Measurements from ENCODE around the gene TPBGL.
A peak's percentile ranks its signal among the peaks of the same experiment; 100 is the strongest.

Gene TPBGL

DNA sequence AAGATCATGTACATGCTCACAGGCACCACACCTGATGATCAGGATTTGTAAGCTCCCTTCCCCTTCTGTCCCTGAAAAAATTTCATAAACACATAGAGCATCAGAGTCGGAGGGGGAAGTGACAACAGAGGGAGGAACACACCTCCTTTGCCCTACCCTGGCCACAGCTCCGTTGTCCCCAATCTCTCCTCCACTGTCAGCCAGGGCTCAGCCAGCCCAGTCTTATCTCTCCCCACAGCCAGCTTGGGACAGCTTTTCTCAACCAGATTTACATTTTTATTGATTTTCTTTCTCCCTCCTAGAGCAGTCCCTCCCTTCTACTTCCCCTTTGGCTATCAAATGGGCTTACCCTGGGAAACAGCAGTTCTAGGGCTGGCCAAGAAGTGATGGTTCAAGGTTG, 32.1 kb upstream of the TPBGL start:
- no peak for DNase-seq (ENCODE audit: low read depth, low spot score)

- no peak for DNase-seq (ENCODE audit: low read depth, low spot score)
Observed at GRCh38 chr11:75212411-75212810, 28.2 kb upstream of the TPBGL start.

DNA sequence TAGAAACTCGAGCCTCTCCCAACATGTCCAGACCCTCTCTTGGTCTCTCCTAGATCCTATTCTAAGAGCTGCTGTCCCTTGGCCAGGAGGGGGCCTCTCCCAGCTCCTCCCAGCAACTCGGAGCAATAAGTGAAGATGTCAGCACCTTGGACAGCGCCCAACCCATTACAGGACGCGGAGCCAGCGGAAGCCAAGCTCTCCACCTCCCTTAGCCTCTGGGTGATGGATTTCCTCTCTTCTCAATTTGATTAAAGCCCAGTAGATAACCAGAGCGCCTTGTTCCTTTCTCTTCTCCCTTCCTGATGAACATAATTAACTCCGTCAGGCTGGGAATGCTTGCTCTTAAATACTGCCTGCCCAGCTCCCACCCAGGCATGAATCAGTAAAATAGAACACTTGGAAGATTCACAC, 26.2 kb upstream of the TPBGL start:
- peak; percentile 51 for DNase-seq (ENCODE audit: low read depth, low spot score)

DNA sequence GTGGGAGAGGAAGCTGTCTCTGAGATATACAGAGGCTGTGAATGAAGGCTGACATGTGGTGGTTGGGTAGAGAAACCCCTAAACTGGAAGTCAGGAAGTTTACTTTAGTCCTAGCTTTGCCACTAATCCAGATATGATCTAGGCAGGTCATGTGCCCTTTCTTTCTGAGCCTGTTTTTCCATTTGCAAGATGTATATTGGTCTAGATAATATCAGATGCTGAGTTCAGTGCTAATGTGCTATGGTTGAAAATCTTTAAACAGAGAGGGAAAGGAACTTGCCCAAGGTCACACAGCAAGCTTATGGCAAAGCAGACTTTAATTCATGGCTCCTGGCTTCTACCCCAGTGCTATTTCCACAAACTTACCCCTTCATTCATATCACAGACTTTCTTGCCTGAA, 25.7 kb upstream of the TPBGL start:
- no peak for DNase-seq (ENCODE audit: low read depth, low spot score)

GRCh38 chr11:75219869-75220268, 20.7 kb upstream of the TPBGL start:
- DNase-seq (ENCODE audit: low read depth, low spot score) = no peak

DNA sequence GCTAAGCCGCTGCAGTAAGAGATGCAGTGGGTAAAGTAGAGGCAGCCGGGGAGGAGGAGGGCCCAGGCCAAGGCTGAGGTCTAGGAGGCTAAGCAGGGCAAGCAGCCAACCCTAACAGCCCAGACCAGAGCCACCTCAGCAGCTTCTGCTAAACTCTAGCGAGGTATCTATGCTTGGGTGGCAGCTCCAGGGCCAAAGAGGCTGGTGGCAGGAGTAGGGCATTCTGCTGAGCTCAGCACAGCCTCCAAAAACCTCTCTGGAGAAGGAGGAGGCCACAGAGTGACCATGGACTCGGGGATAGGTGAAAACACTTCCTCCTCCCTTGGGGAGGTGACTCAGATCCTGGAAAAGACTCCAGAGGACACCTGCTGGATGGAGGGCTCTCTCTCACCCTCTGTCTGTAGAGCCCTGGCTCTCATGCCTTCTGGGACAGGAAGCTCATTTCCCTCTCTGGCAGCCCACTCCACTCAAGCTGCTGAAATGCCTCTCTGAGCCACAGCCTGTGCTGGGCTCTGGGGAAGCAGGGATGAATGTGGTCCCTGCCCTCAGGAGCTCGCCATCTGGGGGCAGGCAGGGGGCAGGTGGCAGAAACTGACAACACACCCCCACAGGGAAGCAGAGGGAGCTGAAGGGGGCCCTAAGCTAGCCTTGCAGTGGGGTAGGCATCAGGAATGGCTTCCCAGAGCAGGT, 16.5 kb upstream of the TPBGL start:
- no peak for DNase-seq (ENCODE audit: low read depth, low spot score)

DNA sequence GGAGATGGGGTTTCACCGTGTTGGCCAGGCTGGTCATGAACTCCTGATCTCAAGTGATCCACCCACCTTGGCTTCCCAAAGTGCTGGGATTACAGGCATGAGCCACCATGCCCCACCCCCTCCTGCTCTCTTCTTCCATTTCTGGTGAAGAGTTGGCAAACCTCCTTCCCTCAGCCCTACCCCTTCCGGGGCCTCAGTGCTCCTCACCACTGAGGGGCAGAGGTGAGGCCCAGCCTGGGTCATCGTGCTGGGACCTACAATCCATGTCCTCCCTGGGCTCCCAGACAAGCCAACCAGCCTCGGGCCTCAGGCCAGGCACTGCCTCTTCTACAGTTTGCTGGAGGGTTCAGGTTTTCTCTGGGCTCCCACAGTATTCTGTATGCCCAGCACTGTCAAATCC, 14.8 kb upstream of the TPBGL start:
- no peak for DNase-seq (ENCODE audit: low read depth, low spot score)

DNA sequence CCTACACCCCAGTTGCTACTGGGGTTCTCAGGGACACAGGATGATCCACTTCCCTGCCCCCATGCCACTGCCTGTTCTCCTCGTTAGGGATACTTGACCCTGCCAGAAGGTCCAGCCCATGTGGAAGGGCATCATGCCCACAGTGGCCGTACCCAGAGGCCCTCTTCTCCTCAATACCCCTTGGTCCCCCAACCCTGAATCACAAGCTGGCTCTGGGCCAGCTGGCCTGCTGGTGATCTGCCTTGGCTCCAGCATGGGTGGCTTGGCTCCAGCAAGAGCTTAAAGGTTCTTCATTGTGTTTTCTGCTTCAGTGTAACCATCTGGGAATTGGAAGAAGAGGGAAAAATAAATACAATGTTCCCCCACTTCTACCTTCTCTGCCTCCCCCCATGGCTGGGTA, 11.1 kb upstream of the TPBGL start:
- no peak for DNase-seq (ENCODE audit: low read depth, low spot score)

DNA sequence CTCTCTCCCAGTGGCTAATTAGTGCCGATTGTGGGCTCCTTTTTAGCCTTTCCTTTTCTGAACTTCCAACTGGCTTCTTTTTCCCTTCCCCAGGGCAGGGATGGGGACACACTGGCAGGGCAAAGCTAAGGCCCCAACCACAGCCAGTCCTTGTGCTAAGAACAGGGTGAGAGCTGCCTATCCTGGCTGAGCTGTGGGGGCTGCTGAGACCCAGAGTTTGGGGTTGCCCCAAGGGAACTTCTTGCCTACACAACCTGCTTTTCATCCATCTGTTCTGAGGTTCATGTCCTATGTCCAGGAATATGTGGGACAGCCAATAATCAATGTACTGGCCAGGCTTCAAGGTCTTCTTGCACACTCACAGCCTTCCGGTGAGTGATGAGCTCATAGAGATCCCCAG, 10.0 kb upstream of the TPBGL start:
- DNase-seq (ENCODE audit: low read depth, low spot score) = no peak

- no peak for DNase-seq (ENCODE audit: low read depth, low spot score)
Observed at GRCh38 chr11:75233754-75234172, 6.8 kb upstream of the TPBGL start.

- no peak for DNase-seq (ENCODE audit: low read depth, low spot score)
Observed at GRCh38 chr11:75236062-75236461, 4.5 kb upstream of the TPBGL start.

DNA sequence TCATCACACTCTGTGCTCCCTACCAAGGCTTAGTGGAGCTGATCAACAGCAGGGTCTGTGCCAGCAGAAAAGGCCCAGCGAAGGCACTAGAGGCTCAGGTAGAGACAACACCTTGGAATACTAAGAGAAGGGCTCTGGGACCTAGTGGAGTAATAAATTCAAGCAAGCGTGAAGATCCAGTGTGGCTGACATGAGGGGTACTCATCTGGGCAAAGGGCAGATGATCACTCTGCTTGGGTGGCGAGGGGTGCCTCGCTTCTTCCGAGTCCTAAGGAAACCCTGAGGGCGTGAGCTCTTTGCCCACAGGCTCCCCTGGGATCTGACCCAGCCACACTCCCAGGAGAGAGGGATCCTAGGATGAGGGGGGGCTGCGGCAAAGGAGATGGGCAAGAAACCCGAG, 3.5 kb upstream of the TPBGL start:
- no peak for DNase-seq (ENCODE audit: low read depth, low spot score)

- DNase-seq (ENCODE audit: low read depth, low spot score) = no peak
Observed at GRCh38 chr11:75238595-75239440, 1.8 kb upstream of the TPBGL start.

DNA sequence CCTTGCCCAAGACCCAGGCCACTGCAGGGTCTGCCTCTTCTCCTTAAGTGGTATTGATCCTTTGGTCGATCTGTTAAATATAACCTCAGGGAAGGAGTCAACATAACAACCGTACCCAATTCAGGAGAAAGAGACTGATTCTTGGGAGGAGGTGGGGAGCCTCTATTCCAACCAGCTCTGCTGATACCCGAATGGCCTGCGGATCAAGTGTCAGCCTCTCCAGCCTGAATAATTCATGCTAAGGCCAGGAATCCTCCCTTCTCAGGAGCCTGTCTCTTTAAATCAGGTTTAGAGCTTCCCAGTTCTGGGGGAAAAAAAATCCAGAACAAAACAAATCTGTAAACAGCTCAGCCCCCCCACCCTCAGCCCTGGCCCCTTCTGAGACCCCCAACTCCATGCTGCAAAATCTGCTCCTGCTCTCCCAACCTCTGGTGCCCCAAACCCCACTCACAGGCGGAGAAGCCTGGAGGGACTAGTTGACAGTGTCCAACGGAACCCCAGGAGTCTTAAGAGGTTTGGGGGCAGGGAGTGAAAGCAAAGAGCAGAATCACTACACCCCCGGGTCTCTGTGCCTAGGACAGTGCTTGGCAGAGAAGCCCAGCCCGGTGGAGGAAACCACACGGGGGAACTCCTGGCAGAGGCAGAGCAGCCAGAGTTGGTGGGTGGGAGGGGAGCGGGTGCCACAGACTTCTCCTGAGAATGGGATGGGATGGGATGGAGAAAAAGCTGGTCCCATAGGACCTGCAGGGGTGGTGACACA, 863 bp upstream of the TPBGL start:
- no peak for DNase-seq (ENCODE audit: low read depth, low spot score)

DNA sequence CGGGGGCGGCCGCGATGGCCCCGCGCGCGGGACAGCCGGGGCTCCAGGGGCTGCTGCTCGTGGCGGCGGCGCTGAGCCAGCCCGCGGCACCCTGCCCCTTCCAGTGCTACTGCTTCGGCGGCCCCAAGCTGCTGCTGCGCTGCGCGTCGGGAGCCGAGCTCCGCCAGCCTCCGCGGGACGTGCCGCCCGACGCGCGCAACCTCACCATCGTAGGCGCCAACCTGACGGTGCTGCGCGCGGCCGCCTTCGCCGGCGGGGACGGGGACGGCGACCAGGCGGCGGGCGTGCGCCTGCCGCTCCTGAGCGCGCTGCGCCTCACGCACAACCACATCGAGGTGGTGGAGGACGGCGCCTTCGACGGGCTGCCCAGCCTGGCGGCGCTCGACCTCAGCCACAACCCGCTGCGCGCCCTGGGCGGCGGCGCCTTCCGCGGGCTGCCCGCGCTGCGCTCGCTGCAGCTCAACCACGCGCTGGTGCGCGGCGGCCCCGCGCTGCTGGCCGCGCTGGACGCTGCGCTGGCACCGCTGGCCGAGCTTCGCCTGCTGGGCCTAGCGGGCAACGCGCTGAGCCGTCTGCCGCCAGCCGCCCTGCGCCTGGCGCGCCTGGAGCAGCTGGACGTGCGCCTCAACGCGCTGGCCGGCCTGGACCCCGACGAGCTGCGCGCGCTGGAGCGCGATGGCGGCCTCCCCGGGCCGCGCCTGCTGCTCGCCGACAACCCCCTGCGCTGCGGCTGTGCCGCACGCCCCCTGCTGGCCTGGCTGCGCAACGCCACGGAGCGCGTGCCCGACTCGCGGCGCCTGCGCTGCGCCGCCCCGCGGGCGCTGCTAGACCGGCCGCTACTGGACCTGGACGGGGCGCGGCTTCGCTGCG, 697 bp downstream of the TPBGL start:
- peak; percentile 63 for DNase-seq (ENCODE audit: low read depth, low spot score)

DNA sequence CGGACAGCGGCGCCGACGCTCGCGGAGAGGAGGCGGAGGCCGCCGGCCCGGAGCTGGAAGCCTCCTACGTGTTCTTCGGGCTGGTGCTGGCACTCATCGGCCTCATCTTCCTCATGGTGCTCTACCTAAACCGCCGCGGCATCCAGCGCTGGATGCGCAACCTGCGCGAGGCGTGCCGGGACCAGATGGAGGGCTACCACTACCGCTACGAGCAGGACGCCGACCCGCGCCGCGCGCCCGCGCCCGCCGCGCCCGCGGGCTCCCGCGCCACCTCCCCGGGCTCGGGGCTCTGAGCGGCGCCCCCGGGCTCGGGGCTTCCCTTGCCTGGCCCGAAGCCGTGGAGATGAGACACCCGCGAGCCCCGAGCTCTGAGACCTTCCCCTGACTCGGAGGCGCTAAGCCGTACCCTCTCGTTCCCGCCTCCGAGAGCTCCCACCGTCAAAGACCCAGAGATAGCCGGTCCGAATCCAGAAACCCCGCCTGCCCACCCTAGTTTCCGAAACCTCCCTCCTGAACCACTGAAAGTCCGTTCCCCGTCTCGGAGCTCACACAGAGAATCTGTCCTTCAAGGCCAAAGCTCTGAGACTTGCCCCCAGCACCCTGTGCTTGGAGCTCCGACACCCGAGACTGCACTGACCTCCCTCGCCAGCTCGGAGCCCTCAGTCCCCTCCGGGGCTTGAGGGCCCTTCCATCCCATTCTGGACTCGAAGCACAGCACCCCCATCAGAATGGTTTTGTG, 1.5 kb downstream of the TPBGL start:
- no peak for DNase-seq (ENCODE audit: low read depth, low spot score)

DNA sequence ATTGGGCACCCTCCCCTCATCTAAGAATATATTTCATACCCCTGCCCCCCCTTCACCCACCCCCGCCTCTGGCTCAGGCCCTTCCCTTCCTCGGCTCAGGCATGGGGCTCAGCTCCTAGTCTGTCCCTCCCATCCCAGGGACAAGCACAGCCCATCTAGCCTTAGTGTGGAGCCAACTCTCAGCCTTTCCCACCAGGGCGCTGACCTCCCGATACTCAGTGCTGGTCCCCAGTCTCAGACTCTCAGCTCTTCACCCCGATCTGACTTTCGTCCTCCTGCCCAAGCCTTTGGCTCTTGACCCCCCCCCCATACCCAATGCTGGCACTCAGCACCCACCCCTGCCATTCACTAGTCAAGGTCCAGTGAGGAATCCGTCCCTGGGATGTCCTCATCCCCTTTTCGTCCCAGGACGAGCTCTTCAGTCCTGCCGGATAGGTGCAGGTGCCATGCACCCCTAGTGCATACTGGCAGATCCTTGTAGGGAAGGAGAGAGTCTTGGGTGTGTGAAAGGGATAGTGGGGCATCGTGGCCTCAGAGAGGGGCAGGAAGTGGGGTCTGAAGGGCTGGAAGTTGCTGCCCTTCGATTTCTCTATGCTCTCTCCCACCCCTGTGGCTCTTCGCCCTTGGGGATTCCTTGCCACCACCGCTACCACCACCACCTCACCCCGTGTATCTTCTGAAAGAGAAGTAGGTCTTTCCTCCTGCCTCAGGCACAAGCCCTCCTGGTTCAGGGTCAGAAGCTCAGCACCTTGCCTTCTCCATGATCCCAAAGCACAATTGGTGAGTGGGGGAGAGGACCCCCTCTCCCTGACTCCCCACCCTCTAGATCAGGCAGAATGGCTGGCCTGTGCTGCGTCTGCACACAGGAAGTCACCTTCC, 2.4 kb downstream of the TPBGL start:
- no peak for DNase-seq (ENCODE audit: low read depth, low spot score)

DNA sequence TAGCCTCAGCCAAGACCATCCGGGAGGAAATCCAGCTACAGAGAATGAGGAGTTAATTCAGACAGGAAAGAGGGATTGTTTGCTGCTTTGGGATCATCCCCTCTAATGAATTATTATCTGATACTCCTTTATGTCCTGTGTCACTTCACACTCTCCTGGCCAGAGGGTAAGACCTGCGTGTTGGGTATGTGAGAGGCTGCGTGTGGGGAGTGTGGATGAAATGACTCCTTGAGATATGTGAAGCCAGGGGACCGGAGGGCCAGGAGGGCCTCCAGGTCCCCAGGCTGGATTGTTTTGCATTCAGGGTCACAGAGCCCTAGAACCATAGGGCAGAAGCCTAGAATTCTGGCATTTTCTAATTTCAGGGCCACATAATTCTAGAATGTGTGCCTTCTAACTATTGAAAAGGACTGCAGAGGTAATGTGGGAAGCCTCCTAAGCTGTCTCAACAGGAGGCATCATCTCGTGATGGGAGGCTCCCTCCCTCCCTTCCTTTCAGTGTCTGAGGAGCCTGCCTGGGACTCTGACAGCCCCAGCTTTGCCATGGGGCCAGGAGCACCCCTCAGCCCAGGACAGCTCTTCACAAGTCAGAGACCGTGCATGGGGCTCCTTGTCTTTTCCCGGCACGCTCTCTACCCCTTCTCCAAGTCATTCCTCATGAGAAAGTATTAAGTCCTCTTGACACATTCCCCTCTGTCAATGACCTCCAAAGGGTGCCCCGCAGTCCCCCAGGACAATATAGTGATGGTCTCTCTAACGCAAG, 3.7 kb downstream of the TPBGL start:
- no peak for DNase-seq (ENCODE audit: low read depth, low spot score)
